Subcutaneous abdominal adipose tissue (tissue), 5 donors: Measurements from ENCODE around the gene ANLN.

ENCODE experiments used
- H3K27ac ChIP-seq: one replicate; pipeline ENCODE4 v1.7.0; 2013; ENCODE audit warnings: low read depth, mild to moderate bottlenecking, inconsistent platforms, low read length, moderate library complexity
- H3K27me3 ChIP-seq, 5 donors: one replicate each; pipeline ENCODE4 v1.7.0; 2013; ENCODE audit warnings: low read length in 5 of 5, inconsistent platforms in 1 of 5; ENCODE audit not compliant: control insufficient read depth in 5 of 5, insufficient read depth in 4 of 5
- H3K36me3 ChIP-seq, 5 donors: one replicate each; pipeline ENCODE4 v1.7.0; 2013; ENCODE audit warnings: low read length in 5 of 5; ENCODE audit not compliant: control insufficient read depth in 5 of 5, insufficient read depth in 5 of 5
- H3K4me1 ChIP-seq, 5 donors: one replicate each; pipeline ENCODE4 v1.7.0; 2013; ENCODE audit warnings: low read length in 5 of 5, mild to moderate bottlenecking in 3 of 5, moderate library complexity in 1 of 5; ENCODE audit not compliant: control insufficient read depth in 5 of 5, insufficient read depth in 5 of 5
- H3K4me3 ChIP-seq, 5 donors: one replicate each; pipeline ENCODE4 v1.7.0; 2013; ENCODE audit warnings: low read length in 5 of 5, low read depth in 1 of 5
- H3K9ac ChIP-seq, 5 donors: one replicate each; pipeline ENCODE4 v1.7.0; 2013; ENCODE audit warnings: low read length in 5 of 5, mild to moderate bottlenecking in 4 of 5, moderate library complexity in 3 of 5
- H3K9me3 ChIP-seq, 5 donors: one replicate each; pipeline ENCODE4 v1.7.0; 2013; ENCODE audit warnings: low read length in 5 of 5; ENCODE audit not compliant: control insufficient read depth in 5 of 5
- donor health status: healthy.
- donor health status: healthy.
- donor health status: healthy.
- donor health status: healthy.
- donor health status: healthy.

Gene ANLN

DNA sequence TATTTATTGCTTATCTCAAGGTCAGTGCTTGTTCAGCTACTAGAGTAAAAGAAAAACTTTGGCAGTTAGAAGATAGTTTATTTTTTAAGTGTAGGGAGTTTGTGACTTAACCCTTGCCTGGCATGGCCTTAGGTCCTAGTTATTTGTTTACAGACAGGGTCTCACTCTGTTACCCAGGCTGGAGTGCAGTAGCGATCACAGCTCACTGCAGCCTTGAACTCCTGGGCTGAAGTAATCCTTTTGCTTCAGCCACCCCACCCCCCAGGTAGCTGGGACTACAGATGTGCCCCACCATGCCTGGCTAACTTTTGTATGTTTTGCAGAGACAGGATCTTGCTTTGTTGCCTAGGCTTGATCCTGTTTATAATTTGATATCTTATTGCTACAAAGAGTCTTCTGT is 4.2 kb downstream of the ANLN start:
- H3K9ac ChIP-seq: no peak overlapping the region
- no peak overlapping the region for H3K27ac ChIP-seq
- H3K27me3 ChIP-seq: peaks cover 0 to 10% (median 0%) of the 10 kb centered on the region in 5 donors
- peaks cover 0 to 15% (median 14%) of the 10 kb centered on the region in 5 donors for H3K4me1 ChIP-seq
- no peaks in the 10 kb centered on the region for H3K36me3 ChIP-seq
- no peak overlapping the region for H3K4me3 ChIP-seq
- H3K9me3 ChIP-seq: peaks cover 0 to 3% (median 0%) of the 10 kb centered on the region in 5 donors

DNA sequence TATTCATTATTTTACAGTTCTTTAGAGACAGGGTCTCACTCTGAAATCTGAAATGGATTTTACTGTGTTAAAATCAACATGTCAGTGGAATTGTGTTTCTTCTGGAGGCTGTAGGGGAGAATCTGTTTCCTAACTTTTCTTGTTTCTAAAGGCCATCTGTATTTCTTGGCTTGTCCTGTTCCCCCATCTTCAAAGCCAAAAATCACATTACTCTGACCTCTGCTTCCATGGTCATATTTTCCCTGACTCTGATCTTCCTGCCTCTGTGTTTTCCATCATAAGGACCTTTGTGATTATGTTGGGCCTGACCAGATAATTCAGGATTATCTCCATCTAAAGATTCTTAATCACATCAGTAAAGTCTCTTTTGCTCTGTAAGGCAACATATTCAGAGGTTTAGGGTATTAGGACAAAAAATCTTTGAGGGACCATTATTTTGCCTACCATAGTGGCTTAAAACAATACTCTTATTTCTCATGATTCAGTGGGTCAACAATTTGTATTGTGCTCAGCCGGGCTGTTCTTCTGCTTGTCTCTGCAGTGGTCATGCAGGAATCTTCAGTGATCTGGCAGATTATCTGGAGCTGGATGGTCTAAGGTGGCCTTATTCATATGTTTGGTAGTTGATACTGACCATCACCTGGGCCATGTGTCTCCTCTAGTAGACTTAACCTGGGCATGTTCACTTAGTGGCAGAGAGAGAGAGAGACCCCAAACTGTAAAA is 5.7 kb downstream of the ANLN start:
- no peaks in the 10 kb centered on the region for H3K36me3 ChIP-seq
- H3K4me1 ChIP-seq: peaks cover 0 to 5% (median 4%) of the 10 kb centered on the region in 5 donors
- H3K27ac ChIP-seq: no peak overlapping the region
- peaks cover 0 to 10% (median 0%) of the 10 kb centered on the region in 5 donors for H3K27me3 ChIP-seq
- H3K4me3 ChIP-seq: no peak overlapping the region
- H3K9me3 ChIP-seq: peaks cover 0 to 3% (median 0%) of the 10 kb centered on the region in 5 donors
- H3K9ac ChIP-seq: no peak overlapping the region

DNA sequence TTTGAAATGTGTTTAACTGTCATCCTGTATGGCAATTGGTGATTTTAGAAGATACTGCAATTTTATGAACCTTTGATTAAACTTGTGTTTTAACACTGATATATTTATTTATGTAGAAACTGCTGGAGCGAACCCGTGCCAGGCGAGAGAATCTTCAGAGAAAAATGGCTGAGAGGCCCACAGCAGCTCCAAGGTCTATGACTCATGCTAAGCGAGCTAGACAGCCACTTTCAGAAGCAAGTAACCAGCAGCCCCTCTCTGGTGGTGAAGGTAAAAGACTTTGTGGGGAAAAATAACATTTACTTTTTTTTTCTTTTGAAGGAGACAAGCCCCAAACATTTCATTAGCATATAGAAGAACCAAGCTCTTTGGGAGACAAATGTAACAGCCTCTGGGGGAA is 6.5 kb downstream of the ANLN start:
- peaks cover 0 to 3% (median 0%) of the 10 kb centered on the region in 5 donors for H3K9me3 ChIP-seq
- peaks cover 0 to 10% (median 0%) of the 10 kb centered on the region in 5 donors for H3K27me3 ChIP-seq
- no peaks in the 10 kb centered on the region for H3K4me1 ChIP-seq
- no peak overlapping the region for H3K4me3 ChIP-seq
- H3K36me3 ChIP-seq: no peaks in the 10 kb centered on the region
- H3K9ac ChIP-seq: no peak overlapping the region
- H3K27ac ChIP-seq: no peak overlapping the region

DNA sequence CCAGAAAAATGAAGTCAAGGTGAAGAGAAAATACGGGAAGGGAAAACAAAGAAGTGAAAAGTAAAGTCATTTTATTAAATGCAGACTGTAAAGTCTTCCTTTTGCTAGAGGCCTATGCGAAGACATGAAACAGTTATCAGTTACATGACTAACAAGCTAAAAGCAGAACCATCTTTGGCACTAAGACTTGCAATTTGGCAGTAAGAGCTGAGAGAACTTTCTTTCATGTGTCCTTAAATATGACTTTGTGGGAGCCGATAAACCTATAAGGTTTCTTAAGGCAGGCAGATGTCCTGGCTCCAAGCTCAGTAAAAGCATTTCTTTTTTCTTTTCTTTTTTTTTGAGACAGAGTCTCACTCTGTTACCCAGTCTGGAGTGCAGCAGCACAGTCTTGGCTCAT is 10.4 kb downstream of the ANLN start:
- peaks cover 0 to 3% (median 0%) of the 10 kb centered on the region in 5 donors for H3K9me3 ChIP-seq
- no peaks in the 10 kb centered on the region for H3K36me3 ChIP-seq
- no peaks in the 10 kb centered on the region for H3K4me1 ChIP-seq
- no peak overlapping the region for H3K27ac ChIP-seq
- peaks cover 0 to 2% (median 0%) of the 10 kb centered on the region in 5 donors for H3K27me3 ChIP-seq
- H3K4me3 ChIP-seq: no peak overlapping the region
- H3K9ac ChIP-seq: no peak overlapping the region

DNA sequence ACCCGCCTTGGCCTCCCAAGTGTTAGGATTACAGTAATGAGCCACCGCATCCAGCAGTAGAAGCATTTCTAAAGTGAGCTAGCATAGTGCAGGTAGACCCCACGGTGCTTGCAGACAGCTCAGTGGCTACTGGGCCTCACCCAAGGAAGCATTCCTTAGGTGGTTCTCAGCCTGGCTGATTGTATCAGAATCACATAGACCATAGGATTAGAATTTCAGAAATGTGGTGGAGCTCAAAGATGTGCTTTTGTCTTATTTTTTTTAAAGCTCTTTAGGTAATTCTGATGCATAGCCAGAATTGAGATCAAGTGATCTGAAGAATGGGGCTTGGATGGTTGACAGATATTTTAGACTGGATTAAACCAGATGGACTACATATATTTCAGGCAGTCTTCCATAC is 10.9 kb downstream of the ANLN start:
- Histone ChIP-seq H3K27me3 (no peaks in the 10 kb centered on the region), H3K36me3 (no peaks in the 10 kb centered on the region), H3K9ac (no peak overlapping the region), H3K9me3 (peaks cover 0 to 2% (median 0%) of the 10 kb centered on the region in 5 donors), H3K27ac (no peak overlapping the region), H3K4me1 (no peaks in the 10 kb centered on the region), H3K4me3 (no peak overlapping the region)

DNA sequence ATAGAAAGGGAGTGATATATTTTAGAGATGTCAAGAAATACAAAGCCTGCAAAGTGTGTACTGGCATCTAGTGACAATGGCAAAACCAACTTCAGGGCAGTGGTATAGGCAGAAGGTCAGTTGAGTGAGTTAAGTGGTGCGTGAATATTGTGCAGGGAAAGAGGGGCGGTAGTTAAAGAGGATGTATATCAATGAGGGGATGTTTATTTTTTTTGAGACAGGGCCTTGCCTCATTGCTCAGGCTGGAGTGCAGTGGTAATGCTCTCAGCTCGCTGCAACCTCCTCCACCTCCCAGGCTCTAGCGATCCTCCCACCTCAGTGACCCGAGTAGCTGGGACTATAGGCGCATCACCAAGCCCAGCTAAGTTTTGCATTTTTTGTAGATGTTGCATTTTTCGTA is 13.8 kb downstream of the ANLN start:
- Histone ChIP-seq H3K9me3 (no peaks in the 10 kb centered on the region), H3K4me1 (no peaks in the 10 kb centered on the region), H3K9ac (no peak overlapping the region), H3K27ac (no peak overlapping the region), H3K27me3 (no peaks in the 10 kb centered on the region), H3K36me3 (no peaks in the 10 kb centered on the region), H3K4me3 (no peak overlapping the region)

DNA sequence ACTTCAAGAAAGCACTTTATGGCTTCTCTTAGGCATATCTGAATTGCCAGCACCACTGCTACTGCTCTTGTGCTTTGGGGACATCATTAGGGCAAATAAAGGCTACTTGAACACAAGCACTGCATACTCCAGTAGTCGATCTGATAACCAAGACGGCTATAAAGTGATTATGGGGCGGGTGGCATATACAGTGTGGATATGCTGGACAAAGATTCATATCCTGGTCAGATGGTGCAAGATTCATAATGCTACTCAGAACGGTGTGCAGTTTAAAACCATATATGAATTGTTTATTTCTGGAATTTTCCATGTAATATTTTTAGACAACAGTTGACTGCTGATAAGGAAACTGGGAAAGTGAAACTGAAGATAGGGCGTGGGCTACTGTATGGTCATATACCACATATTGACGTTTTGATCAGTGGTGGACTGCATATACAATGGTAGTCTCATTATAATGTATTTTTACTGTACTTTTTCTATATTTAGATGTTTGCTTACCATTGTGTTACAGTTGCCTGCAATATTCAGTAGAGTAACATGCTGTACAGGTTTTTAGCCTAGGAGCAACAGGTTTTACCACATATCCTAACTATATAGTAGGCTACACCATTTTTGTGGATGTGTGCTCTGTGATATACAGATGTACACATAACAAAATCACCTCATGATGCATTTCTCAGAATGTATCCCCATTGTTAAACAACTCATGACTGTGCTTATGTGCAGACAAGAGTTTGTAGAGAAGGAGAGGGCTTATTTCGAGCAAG is 15.2 kb downstream of the ANLN start:
- H3K27ac ChIP-seq: no peak overlapping the region
- no peak overlapping the region for H3K4me3 ChIP-seq
- H3K9ac ChIP-seq: no peak overlapping the region
- H3K36me3 ChIP-seq: no peaks in the 10 kb centered on the region
- H3K4me1 ChIP-seq: no peaks in the 10 kb centered on the region
- no peaks in the 10 kb centered on the region for H3K27me3 ChIP-seq
- H3K9me3 ChIP-seq: no peaks in the 10 kb centered on the region

DNA sequence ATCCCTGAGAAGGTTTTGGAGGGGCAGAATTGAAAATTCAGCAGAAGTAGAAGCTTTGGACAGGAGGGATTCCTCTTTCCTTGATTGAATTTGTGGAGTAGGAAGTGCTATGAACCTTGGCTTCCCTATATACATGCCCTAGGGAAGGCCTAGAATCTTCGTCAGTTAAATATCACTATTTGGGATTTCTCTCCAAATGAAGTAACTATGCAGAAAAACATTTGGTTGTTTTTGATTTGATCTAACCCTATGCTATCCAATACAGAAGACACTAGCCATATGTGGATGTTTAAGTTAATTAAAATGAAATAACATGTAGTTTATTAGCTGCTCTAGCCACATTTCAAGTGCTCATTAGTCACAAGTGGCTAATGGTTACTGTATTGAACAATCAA is 15.7 kb downstream of the ANLN start:
- H3K36me3 ChIP-seq: no peaks in the 10 kb centered on the region
- H3K27ac ChIP-seq: no peak overlapping the region
- no peaks in the 10 kb centered on the region for H3K4me1 ChIP-seq
- no peaks in the 10 kb centered on the region for H3K9me3 ChIP-seq
- no peak overlapping the region for H3K4me3 ChIP-seq
- no peak overlapping the region for H3K9ac ChIP-seq
- no peaks in the 10 kb centered on the region for H3K27me3 ChIP-seq

DNA sequence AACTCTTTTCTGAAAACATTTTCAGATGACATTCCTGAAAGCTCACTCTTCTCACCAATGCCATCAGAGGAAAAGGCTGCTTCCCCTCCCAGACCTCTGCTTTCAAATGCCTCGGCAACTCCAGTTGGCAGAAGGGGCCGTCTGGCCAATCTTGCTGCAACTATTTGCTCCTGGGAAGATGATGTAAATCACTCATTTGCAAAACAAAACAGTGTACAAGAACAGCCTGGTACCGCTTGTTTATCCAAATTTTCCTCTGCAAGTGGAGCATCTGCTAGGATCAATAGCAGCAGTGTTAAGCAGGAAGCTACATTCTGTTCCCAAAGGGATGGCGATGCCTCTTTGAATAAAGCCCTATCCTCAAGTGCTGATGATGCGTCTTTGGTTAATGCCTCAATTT is 16.5 kb downstream of the ANLN start:
- Histone ChIP-seq H3K9ac (no peak overlapping the region), H3K4me3 (no peak overlapping the region), H3K36me3 (no peaks in the 10 kb centered on the region)

More for the DNA sequence above, 16.5 kb downstream of the ANLN start:
- H3K9me3 ChIP-seq: no peaks in the 10 kb centered on the region
- H3K27me3 ChIP-seq: no peaks in the 10 kb centered on the region
- H3K4me1 ChIP-seq: no peaks in the 10 kb centered on the region
- H3K27ac ChIP-seq: no peak overlapping the region
